Tongue (tissue), 2 donors: ENCODE measurements around the gene RAP2A. TPM values are rescaled to one million over a fixed set of nuclear protein-coding genes. Genes with fewer than 3 reads are reported as not detected.

Experiments used
- DNase-seq: peaks from one replicate; pipeline ENCODE4 v3.0.0-alpha.2; 2015
- total RNA-seq: library from RNA; depleted of rRNA; stranded (reverse); fragments of >200 nt; gene quantifications from one replicate; pipeline ENCODE4 v1.2.3, GENCODE V29; 2014

The RAP2A gene
- total RNA-seq, 1 donor from 2014 or later, result 51.2 TPM

- DNase-seq, result no peak
Measured at GRCh38 chr13:97448503-97449251, 14.7 kb downstream of the RAP2A start.

- no peak for DNase-seq
Measured at GRCh38 chr13:97454699-97455098, 20.7 kb downstream of the RAP2A start.

- no peak for DNase-seq
Measured at GRCh38 chr13:97456047-97456446, 22.1 kb downstream of the RAP2A start.

GRCh38 chr13:97459215-97459777, 25.3 kb downstream of the RAP2A start:
- no peak for DNase-seq

DNA sequence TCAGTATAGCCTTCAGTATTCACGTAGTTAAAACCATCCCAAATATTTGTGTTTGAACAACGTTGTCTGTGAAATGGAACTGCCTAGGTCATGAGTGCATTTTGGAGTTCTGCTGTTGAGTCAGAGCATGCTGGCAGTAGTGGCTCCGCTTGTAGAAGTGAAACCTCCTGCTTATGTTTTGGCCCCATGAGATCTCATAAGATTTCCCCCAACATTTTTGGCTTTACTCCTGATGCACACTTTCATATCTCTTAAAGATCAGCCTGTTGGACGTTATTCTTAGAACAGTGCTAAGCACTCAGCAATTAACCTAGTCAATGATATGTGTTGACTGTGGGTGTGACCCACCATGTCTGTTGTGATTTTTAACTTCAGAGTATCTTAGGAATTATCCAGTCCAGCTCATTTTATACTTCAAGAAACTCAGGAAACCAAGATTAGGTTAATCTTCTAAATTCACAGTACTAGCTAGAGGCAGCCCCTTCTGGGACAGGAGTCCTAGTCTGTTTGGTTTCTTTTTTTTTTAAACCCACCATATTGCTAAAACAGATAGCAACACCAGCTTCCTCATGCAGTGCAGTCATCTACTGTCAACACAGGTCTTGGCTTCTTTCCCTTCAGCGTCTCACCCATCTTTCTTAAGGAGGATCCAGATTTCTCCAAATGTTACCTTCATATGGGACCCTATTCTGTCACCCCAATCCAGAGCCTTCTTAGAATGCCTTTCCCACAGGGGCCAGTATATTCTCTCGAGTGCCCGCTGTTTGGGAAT, 26.2 kb downstream of the RAP2A start:
- no peak for DNase-seq

GRCh38 chr13:97460853-97461252, 26.9 kb downstream of the RAP2A start:
- DNase-seq, result no peak

- no peak for DNase-seq
Measured at GRCh38 chr13:97464561-97464960, 30.6 kb downstream of the RAP2A start.

DNA sequence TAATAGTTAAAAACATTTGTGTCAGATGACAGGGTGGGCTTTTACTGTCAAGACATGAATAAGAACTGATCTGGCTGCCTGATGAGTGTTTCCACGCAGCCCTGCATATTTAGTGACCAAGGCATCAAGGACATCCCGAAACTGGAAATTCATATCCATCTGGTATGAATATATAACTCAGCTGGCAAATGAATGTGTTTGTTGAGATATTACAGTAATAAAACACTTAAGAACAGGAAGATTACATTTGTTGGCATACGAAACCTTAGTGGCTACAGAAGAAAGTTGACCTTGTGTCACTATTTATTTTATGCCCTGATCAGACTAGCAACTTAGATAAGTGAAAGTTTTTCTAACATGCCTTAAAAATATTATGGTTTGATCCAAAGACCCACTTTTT, 32.8 kb downstream of the RAP2A start:
- no peak for DNase-seq

- DNase-seq, result peak; percentile 68
Measured at GRCh38 chr13:97468331-97468730, 34.4 kb downstream of the RAP2A start.

GRCh38 chr13:97471711-97472110, 37.7 kb downstream of the RAP2A start:
- no peak for DNase-seq

DNA sequence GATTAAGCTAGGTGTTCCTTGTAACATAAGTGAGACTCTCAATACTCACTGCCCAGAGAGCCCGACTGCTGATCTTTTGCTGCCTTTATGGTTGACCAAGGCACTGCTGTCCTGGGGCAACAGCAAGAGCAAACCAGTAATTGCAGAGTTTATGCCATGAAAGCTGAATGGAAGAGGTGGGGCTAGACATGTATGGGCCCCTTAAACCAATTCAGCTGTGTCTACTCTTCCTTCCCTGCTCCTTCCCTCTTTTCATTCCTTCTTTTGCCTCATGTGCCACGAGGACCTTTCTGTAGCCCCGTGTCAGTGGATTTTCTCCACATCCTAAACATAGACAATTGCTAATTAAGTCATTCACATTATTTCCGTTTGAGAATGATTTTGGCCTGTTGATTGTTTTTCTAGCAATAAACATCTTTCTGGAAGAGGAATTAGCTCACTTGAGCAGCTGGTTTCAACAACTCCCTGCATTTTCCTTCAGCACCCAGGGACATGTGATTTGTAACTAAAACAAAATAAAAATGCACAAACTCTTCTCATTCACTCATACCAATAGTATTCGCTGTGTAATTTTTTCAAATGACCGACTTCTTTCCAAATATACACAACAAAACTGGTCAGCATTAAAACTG, 40.5 kb downstream of the RAP2A start:
- DNase-seq, result peak; percentile 52

DNA sequence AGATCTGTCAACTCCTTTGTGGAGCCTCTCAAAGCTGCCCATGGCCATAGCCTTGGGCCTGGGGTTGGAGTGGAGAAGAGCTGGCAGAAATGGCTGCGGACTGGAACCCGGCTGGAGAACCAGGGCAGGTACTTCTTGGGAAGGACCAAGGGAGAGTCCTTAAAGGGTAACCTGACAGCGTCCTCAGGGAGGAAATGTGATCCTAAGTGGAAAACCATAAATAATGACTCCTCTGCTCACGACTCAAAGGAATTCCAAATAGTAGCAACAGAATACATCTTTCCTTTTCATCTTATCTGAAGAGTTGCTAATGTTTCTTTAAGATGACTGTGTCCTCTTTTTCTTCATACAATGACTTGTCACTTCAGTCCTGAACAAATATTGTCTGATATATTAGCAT, 41.0 kb downstream of the RAP2A start:
- no peak for DNase-seq

DNA sequence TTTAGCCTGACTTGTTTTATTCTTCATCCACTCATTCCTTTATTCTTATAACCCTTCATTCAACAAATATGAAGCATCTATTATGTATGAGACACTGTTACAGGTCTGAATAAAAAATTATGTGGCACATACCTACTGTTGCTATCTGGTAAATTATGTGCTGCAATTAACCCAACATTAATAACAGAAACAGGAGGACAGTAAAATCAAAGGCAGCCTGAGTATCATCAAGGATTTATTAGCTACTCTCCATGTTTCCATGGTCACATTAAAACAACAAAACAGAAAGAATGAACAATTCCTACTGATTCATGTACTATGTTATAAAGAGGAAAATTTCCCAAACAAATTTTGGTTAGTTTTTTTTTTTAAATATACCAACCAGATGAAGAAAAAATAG, 43.9 kb downstream of the RAP2A start:
- DNase-seq, result no peak

DNA sequence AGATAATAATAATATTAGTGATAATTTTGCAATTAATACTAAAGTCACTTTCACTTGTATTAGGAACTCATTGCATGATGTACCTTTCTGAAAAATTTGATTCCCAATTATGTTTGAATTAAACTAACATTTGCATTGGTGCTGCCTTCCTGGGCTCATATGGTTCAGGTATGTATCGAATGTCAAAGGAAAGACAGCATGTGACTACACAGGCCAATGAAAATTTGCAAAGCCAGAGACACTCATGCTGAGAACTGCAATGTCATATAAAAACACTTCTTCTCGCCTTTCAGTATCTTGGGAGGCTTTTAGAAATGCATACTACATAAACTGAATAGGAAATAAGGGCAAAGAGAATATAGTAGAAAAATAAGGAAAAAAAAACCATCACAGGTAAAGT, 44.3 kb downstream of the RAP2A start:
- no peak for DNase-seq

- no peak for DNase-seq
Measured at GRCh38 chr13:97483465-97483864, 49.5 kb downstream of the RAP2A start.

DNA sequence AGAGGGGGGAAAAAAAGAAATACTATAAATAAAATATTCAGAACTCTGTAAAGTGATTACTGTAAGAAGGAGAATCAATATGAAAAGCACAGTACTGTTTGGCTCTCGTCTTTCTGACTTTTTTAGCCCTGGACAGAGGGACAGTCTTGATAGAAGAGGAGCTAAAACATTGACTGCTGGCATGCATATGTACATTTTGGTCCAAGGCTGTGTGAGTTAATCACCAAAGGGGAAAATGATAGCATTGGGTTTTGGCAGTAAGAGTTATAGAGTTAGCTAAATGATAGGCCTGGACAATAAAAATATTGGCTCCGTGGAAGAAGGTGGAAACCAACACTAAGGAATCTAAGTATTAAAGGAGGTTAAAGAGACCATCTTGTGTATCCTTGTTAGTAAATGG, 50.3 kb downstream of the RAP2A start:
- DNase-seq, result no peak

- DNase-seq, result no peak
Measured at GRCh38 chr13:97485320-97485719, 51.4 kb downstream of the RAP2A start.

GRCh38 chr13:97490702-97491307, 56.8 kb downstream of the RAP2A start:
- DNase-seq, result no peak

- DNase-seq, result no peak
Measured at GRCh38 chr13:97491452-97491851, 57.5 kb downstream of the RAP2A start.

DNA sequence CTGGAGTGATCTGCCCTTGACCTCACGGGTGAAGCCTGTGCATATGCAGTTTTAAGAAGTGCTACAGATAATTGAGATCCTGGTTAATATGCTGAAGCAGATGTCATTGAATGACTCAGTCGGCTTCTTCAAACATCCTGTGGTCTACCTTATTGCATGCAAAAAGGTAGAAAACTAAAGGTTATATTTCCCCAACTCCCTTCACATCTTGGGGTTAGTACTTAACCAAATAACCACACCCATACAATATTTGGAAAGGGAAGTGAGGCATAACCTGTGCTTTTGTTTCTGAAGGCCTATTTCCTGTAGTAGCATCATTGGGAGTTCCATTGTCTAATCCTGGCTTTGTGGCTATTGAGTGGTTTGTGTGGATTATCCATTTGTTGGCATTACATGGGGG, 58.3 kb downstream of the RAP2A start:
- no peak for DNase-seq

- no peak for DNase-seq
Measured at GRCh38 chr13:97492684-97493371, 58.9 kb downstream of the RAP2A start.

- DNase-seq, result no peak
Measured at GRCh38 chr13:97493456-97493855, 59.5 kb downstream of the RAP2A start.
